GM19238 (cell line): ENCODE data around the gene FGF10.

Source experiments
- DNase-seq: peaks from one replicate; pipeline ENCODE4 v3.0.0; 2011; ENCODE audit warnings: low spot score; ENCODE audit not compliant: insufficient read length

FGF10 gene

GRCh38 chr5:44389090-44389822, at the start of gene FGF10:
Gene FGF10 (minus strand): TSS chr5:44389420. CDS start chr5:44388682, 738 bp downstream.
- no peak for DNase-seq

- DNase-seq, result no peak
Observed at GRCh38 chr5:44426944-44427343, 37.7 kb upstream of the FGF10 start.

GRCh38 chr5:44412286-44412685, 23.1 kb upstream of the FGF10 start:
- DNase-seq, result no peak

- DNase-seq, result no peak
Observed at GRCh38 chr5:44402084-44402483, 12.9 kb upstream of the FGF10 start.

GRCh38 chr5:44401611-44402010, 12.4 kb upstream of the FGF10 start:
- DNase-seq, result no peak

- no peak for DNase-seq
Observed at GRCh38 chr5:44398382-44398781, 9.2 kb upstream of the FGF10 start.

- DNase-seq, result no peak
Observed at GRCh38 chr5:44396312-44396711, 7.1 kb upstream of the FGF10 start.

GRCh38 chr5:44390351-44390750, 1.1 kb upstream of the FGF10 start:
- DNase-seq, result no peak

GRCh38 chr5:44389823-44390143, 563 bp upstream of the FGF10 start:
- DNase-seq, result no peak

- DNase-seq, result no peak
Observed at GRCh38 chr5:44388321-44389089, 715 bp downstream of the FGF10 start.

- DNase-seq, result no peak
Observed at GRCh38 chr5:44387921-44388320, 1.3 kb downstream of the FGF10 start.

- DNase-seq, result no peak
Observed at GRCh38 chr5:44387406-44387805, 1.8 kb downstream of the FGF10 start.

GRCh38 chr5:44385291-44385900, 3.8 kb downstream of the FGF10 start:
- no peak for DNase-seq

- DNase-seq, result no peak
Observed at GRCh38 chr5:44384816-44385215, 4.4 kb downstream of the FGF10 start.

GRCh38 chr5:44382894-44383293, 6.3 kb downstream of the FGF10 start:
- no peak for DNase-seq

GRCh38 chr5:44377057-44377456, 12.2 kb downstream of the FGF10 start:
- DNase-seq, result no peak

- DNase-seq, result no peak
Observed at GRCh38 chr5:44372028-44372427, 17.2 kb downstream of the FGF10 start.

- no peak for DNase-seq
Observed at GRCh38 chr5:44367203-44367602, 22.0 kb downstream of the FGF10 start.

GRCh38 chr5:44365345-44365744, 23.9 kb downstream of the FGF10 start:
- DNase-seq, result no peak

GRCh38 chr5:44364097-44364496, 25.1 kb downstream of the FGF10 start:
- no peak for DNase-seq

GRCh38 chr5:44361342-44362001, 27.7 kb downstream of the FGF10 start:
- no peak for DNase-seq

- no peak for DNase-seq
Observed at GRCh38 chr5:44360919-44361318, 28.3 kb downstream of the FGF10 start.
